A673 (cell line): ENCODE data around the gene RFT1. TPM values are rescaled to one million over a fixed set of nuclear protein-coding genes. Genes with fewer than 3 reads are reported as not detected.

Experiments
- BruUV-seq: library from RNA; stranded (reverse); fragments of 400-500 nt; replicated peaks from 2 replicates; lab custom pipeline; 2021; lab: Mats Ljungman, UMichigan
- CTCF ChIA-PET: fragments of 300-600 bp; sonication (Branson Sonifier 250); formaldehyde crosslinking; loops from one replicate; lab custom pipeline; 2022; ENCODE audit warnings: antibody characterized with exemption; lab: Charles Lee
- POLR2A ChIA-PET: fragments of 300-600 bp; sonication (Branson Sonifier 250); formaldehyde crosslinking; loops from one replicate; lab custom pipeline; 2022; ENCODE audit warnings: antibody characterized with exemption; ENCODE audit not compliant: low non-redundant PET; lab: Charles Lee
- DNase-seq: peaks from one replicate; pipeline ENCODE4 v3.0.0-alpha.2; 2015; ENCODE audit warnings: low spot score
- H3K27ac ChIP-seq: fragments of 200-600 bp; sonication (generic); 2 replicates; pipeline ENCODE4 v1.5.1; 2016; ENCODE audit warnings: mixed run types, low read depth, mild to moderate bottlenecking, mixed read lengths, antibody characterized with exemption, low read length; ENCODE audit not compliant: poor library complexity, severe bottlenecking
- H3K27me3 ChIP-seq: fragments of 200-600 bp; sonication (generic); replicated peaks from 2 replicates; pipeline ENCODE4 v1.6.1; 2017; ENCODE audit warnings: mixed run types, low read depth, mild to moderate bottlenecking, mixed read lengths, antibody characterized with exemption, low read length; ENCODE audit not compliant: insufficient read depth, poor library complexity
- H3K36me3 ChIP-seq: fragments of 200-600 bp; sonication (generic); 2 replicates; pipeline ENCODE4 v1.6.1; 2016; ENCODE audit warnings: mixed run types, mild to moderate bottlenecking, mixed read lengths, antibody characterized with exemption, low read length; ENCODE audit not compliant: insufficient read depth, poor library complexity, severe bottlenecking
- H3K4me1 ChIP-seq: fragments of 200-600 bp; sonication (generic); 2 replicates; pipeline ENCODE4 v1.6.1; 2017; ENCODE audit warnings: mixed run types, mild to moderate bottlenecking, mixed read lengths, antibody characterized with exemption, low read length; ENCODE audit not compliant: insufficient read depth, poor library complexity, severe bottlenecking
- H3K4me3 ChIP-seq: fragments of 200-600 bp; sonication (generic); 2 replicates; pipeline ENCODE4 v1.5.1; 2016; ENCODE audit warnings: low read depth, mixed run types, mild to moderate bottlenecking, mixed read lengths, low read length; ENCODE audit not compliant: poor library complexity, severe bottlenecking
- H3K9me3 ChIP-seq: fragments of 200-600 bp; sonication (generic); 2 replicates; pipeline ENCODE4 v1.6.1; 2016; ENCODE audit warnings: mixed run types, low read depth, mild to moderate bottlenecking, mixed read lengths, antibody characterized with exemption, low read length; ENCODE audit not compliant: poor library complexity, severe bottlenecking
- EZH2 ChIP-seq: fragments of 200-600 bp; sonication (generic); IDR thresholded peaks from 2 replicates; pipeline ENCODE4 v1.6.1; 2017; ENCODE audit warnings: borderline replicate concordance, low read depth, mild to moderate bottlenecking, mixed read lengths, antibody characterized with exemption, low read length; ENCODE audit not compliant: poor library complexity, severe bottlenecking
- intact Hi-C: fragments of 100-400 bp; cut with micrococcal nuclease; formaldehyde crosslinking; loops from one replicate; pipeline ENCODE4 v1.10.0; 2022; ENCODE audit not compliant: unreplicated experiment
- total RNA-seq: library from RNA; stranded (reverse); gene quantifications from 2 replicates; pipeline ENCODE4 v1.2.3, GENCODE V29; 2021
- TF ChIP-seq, protein P1 (sequence below): fragments of 300-800, 200-600 bp; sonication (generic); conservative IDR thresholded peaks from 2 replicates; pipeline ENCODE4 v1.5.1; 2017; ENCODE audit warnings: low read depth, mild to moderate bottlenecking, antibody characterized with exemption, low read length, moderate library complexity, mixed read lengths

The RFT1 gene
- total RNA-seq, 1 experiment from 2014 or later, result 16.7 TPM

DNA sequence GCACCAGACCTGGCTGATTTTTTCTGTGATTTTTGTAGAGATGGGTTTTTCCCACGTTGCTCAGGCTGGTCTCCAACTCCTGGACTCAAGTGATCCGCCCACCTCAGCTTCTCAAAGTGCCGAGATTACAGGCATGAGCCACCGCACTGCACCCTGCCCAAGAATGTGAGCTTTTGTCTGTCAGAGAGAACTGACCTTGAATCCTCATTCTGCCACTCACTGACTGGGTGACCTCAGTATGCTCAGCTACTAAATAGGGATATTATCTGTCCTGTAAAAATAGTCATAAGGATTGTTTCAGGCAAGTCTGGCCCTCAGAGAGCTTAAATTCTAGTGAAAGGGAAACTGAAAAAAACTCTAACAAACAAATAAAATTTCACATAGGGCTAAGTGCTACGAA is 2.1 kb upstream of the RFT1 start:
- ChIA-PET POLR2A (no interaction called here), CTCF (no interaction called here)
- DNase-seq, result no peak
- H3K27ac ChIP-seq, result no peak overlapping the region
- no peaks in the 10 kb centered on the region for H3K36me3 ChIP-seq
- intact Hi-C loops, result no loop called here
- no peaks in the 10 kb centered on the region for H3K4me1 ChIP-seq
- no peaks in the 10 kb centered on the region for H3K27me3 ChIP-seq
- no TSS peak for BruUV-seq
- no peak overlapping the region for H3K4me3 ChIP-seq
- TF ChIP-seq EZH2, result no peak
- TF ChIP-seq, protein P1, sequence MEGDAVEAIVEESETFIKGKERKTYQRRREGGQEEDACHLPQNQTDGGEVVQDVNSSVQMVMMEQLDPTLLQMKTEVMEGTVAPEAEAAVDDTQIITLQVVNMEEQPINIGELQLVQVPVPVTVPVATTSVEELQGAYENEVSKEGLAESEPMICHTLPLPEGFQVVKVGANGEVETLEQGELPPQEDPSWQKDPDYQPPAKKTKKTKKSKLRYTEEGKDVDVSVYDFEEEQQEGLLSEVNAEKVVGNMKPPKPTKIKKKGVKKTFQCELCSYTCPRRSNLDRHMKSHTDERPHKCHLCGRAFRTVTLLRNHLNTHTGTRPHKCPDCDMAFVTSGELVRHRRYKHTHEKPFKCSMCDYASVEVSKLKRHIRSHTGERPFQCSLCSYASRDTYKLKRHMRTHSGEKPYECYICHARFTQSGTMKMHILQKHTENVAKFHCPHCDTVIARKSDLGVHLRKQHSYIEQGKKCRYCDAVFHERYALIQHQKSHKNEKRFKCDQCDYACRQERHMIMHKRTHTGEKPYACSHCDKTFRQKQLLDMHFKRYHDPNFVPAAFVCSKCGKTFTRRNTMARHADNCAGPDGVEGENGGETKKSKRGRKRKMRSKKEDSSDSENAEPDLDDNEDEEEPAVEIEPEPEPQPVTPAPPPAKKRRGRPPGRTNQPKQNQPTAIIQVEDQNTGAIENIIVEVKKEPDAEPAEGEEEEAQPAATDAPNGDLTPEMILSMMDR, result no peak
- no peaks in the 10 kb centered on the region for H3K9me3 ChIP-seq

DNA sequence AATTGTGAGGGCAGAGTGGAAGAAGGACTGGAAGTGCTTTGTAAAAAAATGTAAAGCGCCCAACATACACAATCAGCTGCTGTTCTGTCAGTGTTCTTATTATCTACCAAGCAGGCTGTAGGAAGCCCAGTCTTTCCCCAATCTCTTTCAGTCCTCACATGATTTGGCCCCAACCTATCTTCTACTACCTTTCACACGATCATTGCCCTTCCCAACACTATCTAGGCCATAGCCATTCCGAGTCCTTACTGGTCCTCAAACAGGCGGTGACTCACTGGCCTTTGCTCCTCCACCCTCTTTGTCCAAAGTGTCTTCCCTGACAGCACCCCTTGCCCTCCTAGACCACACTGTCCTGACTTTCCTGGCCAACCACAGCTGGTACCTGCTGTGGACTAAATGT is 861 bp upstream of the RFT1 start:
- no peak for DNase-seq
- Histone ChIP-seq H3K4me1 (no peaks in the 10 kb centered on the region), H3K4me3 (peak overlapping the region; percentile 81), H3K9me3 (no peaks in the 10 kb centered on the region), H3K27ac (no peak overlapping the region), H3K36me3 (no peaks in the 10 kb centered on the region), H3K27me3 (no peaks in the 10 kb centered on the region)
- no TSS peak for BruUV-seq
- CTCF ChIA-PET, result no interaction called here
- POLR2A ChIA-PET, result no interaction called here
- no peak for TF ChIP-seq EZH2
- intact Hi-C loops, result no loop called here

DNA sequence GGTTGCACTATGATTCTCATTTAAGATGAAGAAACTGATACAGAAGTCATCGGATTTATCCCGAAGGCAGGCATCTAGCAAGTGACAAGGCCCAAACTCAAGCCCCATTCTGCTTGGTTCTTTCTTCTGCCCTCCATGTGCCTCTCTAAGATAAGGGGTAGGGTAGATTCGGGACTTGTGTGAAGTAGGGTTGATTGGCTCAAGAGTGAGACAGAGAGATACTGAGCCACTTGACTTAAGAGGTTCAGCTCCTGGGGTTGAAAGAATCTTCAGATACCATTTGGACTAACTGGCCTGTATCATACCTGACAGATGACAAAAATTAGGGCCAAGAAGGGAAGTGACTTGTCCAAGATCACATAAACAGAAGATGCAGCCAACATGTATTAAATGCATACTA is 891 bp downstream of the RFT1 start:
- intact Hi-C loops, result no loop called here
- no TSS peak for BruUV-seq

DNA sequence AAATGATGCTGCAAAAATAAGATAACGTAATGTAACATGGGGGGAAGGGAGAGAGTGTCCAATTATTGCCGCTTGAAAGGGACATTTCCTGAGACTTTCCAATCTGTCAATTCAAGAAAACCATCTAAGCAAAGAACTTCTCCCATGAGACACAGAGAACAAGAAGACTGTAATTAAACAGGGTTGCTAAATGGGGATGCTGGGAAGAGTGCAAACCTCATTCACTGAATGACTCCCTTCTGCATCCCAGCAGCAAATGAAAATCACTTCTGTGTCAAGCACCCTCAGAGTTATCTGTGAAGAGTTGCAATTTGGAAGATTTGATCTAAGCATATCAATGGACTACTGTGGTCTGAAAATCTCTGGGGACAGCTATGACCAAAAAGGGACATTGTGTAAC is 3.6 kb downstream of the RFT1 start:
- POLR2A ChIA-PET, result no interaction called here
- no peak overlapping the region for H3K4me3 ChIP-seq
- no peaks in the 10 kb centered on the region for H3K4me1 ChIP-seq
- H3K9me3 ChIP-seq, result no peaks in the 10 kb centered on the region
- no peaks in the 10 kb centered on the region for H3K27me3 ChIP-seq
- DNase-seq, result no peak
- no peak for TF ChIP-seq EZH2
- TF ChIP-seq, protein P1, result no peak
- peaks cover 3% of the 10 kb centered on the region for H3K36me3 ChIP-seq
- CTCF ChIA-PET, result no interaction called here
- H3K27ac ChIP-seq, result no peak overlapping the region
- intact Hi-C loops, result no loop called here
- no TSS peak for BruUV-seq

More for the DNA sequence above, 891 bp downstream of the RFT1 start:
- peaks cover 2% of the 10 kb centered on the region for H3K36me3 ChIP-seq
- peak overlapping the region; percentile 81 for H3K4me3 ChIP-seq
- H3K9me3 ChIP-seq, result no peaks in the 10 kb centered on the region
- DNase-seq, result no peak
- no peak overlapping the region for H3K27ac ChIP-seq
- H3K4me1 ChIP-seq, result no peaks in the 10 kb centered on the region
- ChIA-PET CTCF (no interaction called here), POLR2A (interaction anchor here (0.7 kb wide), 1 partner anchor 19 kb away, joined by 3 read pairs; no protein-coding TSS in a partner anchor)
- H3K27me3 ChIP-seq, result no peaks in the 10 kb centered on the region
- TF ChIP-seq, protein P1, result no peak
- no peak for TF ChIP-seq EZH2
